ENCODE data around the gene ACRBP. TPM values are rescaled to one million over a fixed set of nuclear protein-coding genes. Genes with fewer than 3 reads are reported as not detected.

ACRBP gene
- total and polyA plus RNA-seq, 2 donors (not counting 3 experiments of a cell fraction or from before 2014, with no cell fraction given), result 1.3 to 5.7 TPM

GRCh38 chr12:6688543-6688998, 41.3 kb upstream of the ACRBP start:
- H3K4me3 ChIP-seq (replicated peaks in 1 of 3; ENCODE audit: insufficient read depth in 1 of 3, low read depth in 1 of 3, low read length in 3 of 3), result peak overlapping the region; percentile 62 to 99 (median 65)
- peak overlapping the region; percentile 55 for H2AFZ ChIP-seq (ENCODE audit: low read depth, low read length)
- peak overlapping the region; percentile 60 for H3K4me2 ChIP-seq (ENCODE audit: insufficient read depth, low read length)
- ChIA-PET POLR2A (interaction anchor here (0.7 to 1.9 kb wide), 8 partner anchors 35 to 179 kb away, joined by 3 to 13 read pairs (median 5); partner anchors contain the start of genes COPS7A and TPI1), CTCF (interaction anchor here (1.1 to 2.2 kb wide), 8 partner anchors 36 to 151 kb away, joined by 3 to 18 read pairs (median 8); partner anchors contain the start of genes COPS7A, MLF2 and PTMS)
- H3K27ac ChIP-seq (ENCODE audit: insufficient read depth, low read depth, low read length), result peak overlapping the region; percentile 83
- H3K9me3 ChIP-seq (replicated peaks; ENCODE audit: control insufficient read depth, insufficient read depth, low read length), result no peaks in the 10 kb centered on the region
- peak overlapping the region; percentile 92 for H3K9ac ChIP-seq (replicated peaks; ENCODE audit: extremely low read depth, insufficient read depth, low read length)
- dilution Hi-C loops (cut with MboI; ENCODE audit: extremely low pct_ligation_motif_present, low sequenced_read_pairs), result no loop called here
- H3K36me3 ChIP-seq (ENCODE audit: control insufficient read depth in 2 of 2, extremely low read depth in 1 of 2, insufficient read depth in 2 of 2, low read length in 2 of 2), result no peaks in the 10 kb centered on the region
- no peak for FAIRE-seq
- peaks cover 21% of the 10 kb centered on the region for H3K4me1 ChIP-seq (ENCODE audit: control insufficient read depth, extremely low read depth, insufficient read depth, low read length)
- H3K27me3 ChIP-seq (ENCODE audit: control insufficient read depth in 2 of 2, insufficient read depth in 2 of 2, low read length in 2 of 2), result no peaks in the 10 kb centered on the region
- no peak for TF ChIP-seq JUN (IDR thresholded peaks at IDR 0.05; ENCODE audit: borderline replicate concordance, insufficient read depth, insufficient read length, low read depth)
- no peak for TF ChIP-seq POLR2AphosphoS5 (IDR thresholded peaks at IDR 0.05; ENCODE audit: insufficient read depth, low read depth, low read length)
- TF ChIP-seq MAX (IDR thresholded peaks at IDR 0.05; ENCODE audit: insufficient read depth, insufficient read length), result no peak
- TF ChIP-seq MYC (IDR thresholded peaks at IDR 0.05; ENCODE audit: low read depth, low read length), result peak; percentile 64
- no TSS peak for BruUV-seq (replicated peaks)
- no peaks in the 10 kb centered on the region for H4K20me1 ChIP-seq (replicated peaks; ENCODE audit: control insufficient read depth, extremely low read depth, insufficient read depth, low read length)
- no peaks in the 10 kb centered on the region for H3K9me1 ChIP-seq (replicated peaks; ENCODE audit: control insufficient read depth, extremely low read depth, insufficient read depth, low read length)
- DNase-seq (ENCODE audit: low read depth, low spot score), result no peak
- intact Hi-C loops (cut with micrococcal nuclease), result loop anchor here (5.0 kb wide), 1 partner anchor 89 kb away; no protein-coding TSS in a partner anchor
- H3K79me2 ChIP-seq (ENCODE audit: control insufficient read depth, insufficient read depth, low read length), result peaks cover 58% of the 10 kb centered on the region

GRCh38 chr12:6685814-6686213, 38.6 kb upstream of the ACRBP start:
- no peaks in the 10 kb centered on the region for H3K9me1 ChIP-seq (replicated peaks; ENCODE audit: control insufficient read depth, extremely low read depth, insufficient read depth, low read length)
- no peak overlapping the region for H3K27ac ChIP-seq (ENCODE audit: insufficient read depth, low read depth, low read length)
- DNase-seq (ENCODE audit: low read depth, low spot score), result no peak
- TF ChIP-seq FOS (IDR thresholded peaks at IDR 0.05; ENCODE audit: borderline replicate concordance, insufficient read depth, low read length) (no peak), JUN (IDR thresholded peaks at IDR 0.05; ENCODE audit: borderline replicate concordance, insufficient read depth, insufficient read length, low read depth) (no peak), GATA2 (IDR thresholded peaks at IDR 0.05; ENCODE audit: insufficient read depth, insufficient read length, low read depth, low read length) (no peak), POLR2A (IDR thresholded peaks at IDR 0.05; ENCODE audit: low read depth, low read length) (no peak), POLR2AphosphoS5 (IDR thresholded peaks at IDR 0.05; ENCODE audit: insufficient read depth, low read depth, low read length) (no peak), MYC (IDR thresholded peaks at IDR 0.05; ENCODE audit: low read depth, low read length) (no peak), CTCF (IDR thresholded peaks at IDR 0.05; ENCODE audit: extremely low read depth in 1 of 2, insufficient read depth in 1 of 2, low read depth in 1 of 2, low read length in 2 of 2) (no peak), EZH2 (IDR thresholded peaks at IDR 0.05; ENCODE audit: borderline replicate concordance, low read depth, low read length, severe bottlenecking) (no peak), MAX (IDR thresholded peaks at IDR 0.05; ENCODE audit: insufficient read depth, insufficient read length) (no peak)
- BruUV-seq (replicated peaks), result no TSS peak
- H3K4me2 ChIP-seq (ENCODE audit: insufficient read depth, low read length), result no peak overlapping the region
- dilution Hi-C loops (cut with MboI; ENCODE audit: extremely low pct_ligation_motif_present, low sequenced_read_pairs), result no loop called here
- ChIA-PET CTCF (interaction anchor here (1.4 to 2.0 kb wide), 2 partner anchors 65 to 133 kb away, joined by 6 to 7 read pairs; no protein-coding TSS in a partner anchor), POLR2A (no interaction called here)
- H3K9me3 ChIP-seq (replicated peaks; ENCODE audit: control insufficient read depth, insufficient read depth, low read length), result no peaks in the 10 kb centered on the region
- H3K4me1 ChIP-seq (ENCODE audit: control insufficient read depth, extremely low read depth, insufficient read depth, low read length), result peaks cover 21% of the 10 kb centered on the region
- peaks cover 83% of the 10 kb centered on the region for H3K79me2 ChIP-seq (ENCODE audit: control insufficient read depth, insufficient read depth, low read length)
- intact Hi-C loops (cut with micrococcal nuclease), result loop anchor here (5.0 kb wide), 1 partner anchor 91 kb away; no protein-coding TSS in a partner anchor
- peaks cover 0 to 4% of the 10 kb centered on the region in 2 experiments for H3K36me3 ChIP-seq (ENCODE audit: control insufficient read depth in 2 of 2, extremely low read depth in 1 of 2, insufficient read depth in 2 of 2, low read length in 2 of 2)
- no peak for FAIRE-seq
- H3K9ac ChIP-seq (replicated peaks; ENCODE audit: extremely low read depth, insufficient read depth, low read length), result no peak overlapping the region
- no peaks in the 10 kb centered on the region for H3K27me3 ChIP-seq (ENCODE audit: control insufficient read depth in 2 of 2, insufficient read depth in 2 of 2, low read length in 2 of 2)
- H4K20me1 ChIP-seq (replicated peaks; ENCODE audit: control insufficient read depth, extremely low read depth, insufficient read depth, low read length), result no peaks in the 10 kb centered on the region
- H3K4me3 ChIP-seq (replicated peaks in 1 of 3; ENCODE audit: insufficient read depth in 1 of 3, low read depth in 1 of 3, low read length in 3 of 3), result no peak overlapping the region
- H2AFZ ChIP-seq (ENCODE audit: low read depth, low read length), result no peak overlapping the region
